Spleen (tissue), 11 donors: ENCODE measurements around the gene SLC29A1. TPM values are rescaled to one million over a fixed set of nuclear protein-coding genes. Genes with fewer than 3 reads are reported as not detected.
"Not testable (repeated sequence)": the region's sequence is repeated elsewhere in the genome, so short reads cannot be mapped to it uniquely, and the experiment has no call there.

ENCODE experiments used
- DNase-seq: peaks from one replicate; pipeline ENCODE4 v3.0.0-alpha.2; 2020
- H3K27ac ChIP-seq, 8 donors: fragments of 200-600 bp; sonication (generic) in 7 of 8; 1 replicate in 4 of 8; 2 replicates in 4 of 8; pipeline versions ENCODE4 v1.5.0 to v1.8.0; 2016 to 2021; ENCODE audit warnings: inconsistent platforms in 4 of 8, mild to moderate bottlenecking in 4 of 8, moderate library complexity in 1 of 8
- H3K27me3 ChIP-seq, 7 donors: fragments of 200-600 bp; sonication (generic) in 6 of 7; replicated peaks in 1 of 7; 1 replicate in 4 of 7; 2 replicates in 3 of 7; pipeline versions ENCODE4 v1.5.0 to v1.8.0; 2016 to 2021; ENCODE audit warnings: inconsistent platforms in 3 of 7, mild to moderate bottlenecking in 1 of 7
- H3K36me3 ChIP-seq, 6 donors: fragments of 200-600 bp; sonication (generic) in 5 of 6; 1 replicate in 4 of 6; 2 replicates in 2 of 6; pipeline versions ENCODE4 v1.5.0 to v1.8.0; 2016 to 2021; ENCODE audit warnings: inconsistent platforms in 2 of 6
- H3K4me1 ChIP-seq, 6 donors: fragments of 200-600 bp; sonication (generic) in 5 of 6; 1 replicate in 3 of 6; 2 replicates in 3 of 6; pipeline versions ENCODE4 v1.5.0 to v1.8.0; 2016 to 2021; ENCODE audit warnings: inconsistent platforms in 3 of 6
- H3K4me3 ChIP-seq, 8 donors: fragments of 200-600 bp; sonication (generic) in 7 of 8; 1 replicate in 4 of 8; 2 replicates in 4 of 8; pipeline versions ENCODE4 v1.5.0 to v1.8.0; 2016 to 2021; ENCODE audit warnings: inconsistent platforms in 4 of 8, mild to moderate bottlenecking in 4 of 8, moderate library complexity in 2 of 8
- H3K9me3 ChIP-seq, 8 donors: fragments of 200-600 bp; sonication (generic) in 7 of 8; 1 replicate in 4 of 8; 2 replicates in 4 of 8; pipeline versions ENCODE4 v1.5.0 to v1.8.0; 2016 to 2021; ENCODE audit warnings: inconsistent platforms in 4 of 8
- POLR2A ChIP-seq, 3 donors: fragments of 450-650 bp; IDR thresholded peaks; one replicate each; pipeline ENCODE4 v1.5.1; 2017; ENCODE audit warnings: antibody characterized with exemption in 3 of 3, mild to moderate bottlenecking in 1 of 3
- POLR2AphosphoS5 ChIP-seq, 3 donors: sonication (generic); formaldehyde crosslinking; IDR thresholded peaks; one replicate each; pipeline ENCODE4 v1.5.1; 2017; ENCODE audit warnings: antibody characterized with exemption in 3 of 3
- WGBS, 5 donors: extraction: QIAGEN DNeasy Blood & Tissue Kit in 3 of 5; methylation state at CpG; one replicate each; pipeline versions ENCODE4 v1.1.5 to v1.1.7; 2013 to 2018; 5-methylcytosine and 5-hydroxymethylcytosine counted together
- intact Hi-C: fragments of 100-400 bp; cut with DNase I; formaldehyde crosslinking; loops from one replicate; pipeline ENCODE4 v1.15.0; 2023; ENCODE audit warnings: low total_unique reads
- polyA plus RNA-seq, 3 donors: library from polyadenylated mRNA; stranded (reverse); fragments of 200-250 nt; gene quantifications; one replicate each; pipeline ENCODE4 v1.2.1, GENCODE V29; 2013
- total RNA-seq, 7 donors: library from RNA; depleted of rRNA in 3 of 7; stranded (reverse); fragments of >200 nt in 3 of 7; fragmentation: NEBNext Ultra II Directional in 4 of 7; extraction: Animal tissue kit (Norgen Biotek cat#: 25700) in 4 of 7; gene quantifications; one replicate each; pipeline versions ENCODE4 v1.1.0 to v1.2.1, GENCODE V29; 2016 to 2021
- TF ChIP-seq, protein P1 (sequence below), 11 experiments: fragments of 200-600 bp in 7 of 11; fragments of 450-650 bp in 4 of 11; sonication (generic) in 4 of 11; IDR thresholded peaks in 8 of 11; conservative IDR thresholded peaks in 3 of 11; 1 replicate in 7 of 11; 2 replicates in 4 of 11; pipeline versions ENCODE4 v1.4.0 to v1.8.0; 2016 to 2021; ENCODE audit warnings: antibody characterized with exemption in 11 of 11, inconsistent platforms in 4 of 11, mild to moderate bottlenecking in 1 of 11
- donor health status: healthy with polysubstance abuse.
- donor health status: DM: no; HTN: no; CAD: no; lungs with moderate emphysema.
- donor health status: DM: no; HTN: no; CAD: no.
- donor health status: Bipolar disorder and iron deficiency.
- donor health status: healthy.
- donor health status: DM: no; HTN: no; CAD: no.
- donor health status: DM: yes; HTN: yes; CAD: no.

Gene SLC29A1
- total and polyA plus RNA-seq, 10 donors, result 8.5 to 49.4 (median 30.4) TPM

DNA sequence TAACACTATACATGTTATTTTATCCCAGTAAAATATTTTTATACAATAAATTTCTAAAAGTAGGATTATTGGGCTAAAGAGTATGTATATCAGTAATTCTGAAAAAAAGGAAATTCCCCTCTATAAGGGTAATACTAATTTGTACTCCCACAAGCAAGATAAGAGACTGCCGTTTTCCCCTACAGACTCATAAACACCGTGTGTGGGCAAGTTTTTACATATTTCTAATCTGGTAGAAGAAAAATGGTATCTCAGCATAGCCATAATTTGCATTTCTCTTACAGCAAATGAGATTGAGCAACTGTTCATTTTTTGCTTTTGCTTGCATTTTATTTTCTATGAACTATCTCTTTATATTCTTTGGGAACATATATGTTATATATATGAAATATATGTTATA lies 32.7 kb upstream of the SLC29A1 start:
- Histone ChIP-seq H3K27ac (no peak overlapping the region), H3K36me3 (no peaks in the 10 kb centered on the region), H3K9me3 (no peaks in the 10 kb centered on the region), H3K4me1 (peaks cover 0 to 20% (median 7%) of the 10 kb centered on the region in 6 donors), H3K4me3 (no peak overlapping the region), H3K27me3 (peaks cover 0 to 9% (median 0%) of the 10 kb centered on the region in 7 donors)
- intact Hi-C loops, result no loop called here
- WGBS, 5 donors, result 17 to 43% (median 33%) methylated on average over 2 of the region's 2 CpGs
- TF ChIP-seq POLR2AphosphoS5 (IDR thresholded peaks at IDR 0.05), result no peak
- TF ChIP-seq POLR2A (IDR thresholded peaks at IDR 0.05), result no peak
- TF ChIP-seq, protein P1, sequence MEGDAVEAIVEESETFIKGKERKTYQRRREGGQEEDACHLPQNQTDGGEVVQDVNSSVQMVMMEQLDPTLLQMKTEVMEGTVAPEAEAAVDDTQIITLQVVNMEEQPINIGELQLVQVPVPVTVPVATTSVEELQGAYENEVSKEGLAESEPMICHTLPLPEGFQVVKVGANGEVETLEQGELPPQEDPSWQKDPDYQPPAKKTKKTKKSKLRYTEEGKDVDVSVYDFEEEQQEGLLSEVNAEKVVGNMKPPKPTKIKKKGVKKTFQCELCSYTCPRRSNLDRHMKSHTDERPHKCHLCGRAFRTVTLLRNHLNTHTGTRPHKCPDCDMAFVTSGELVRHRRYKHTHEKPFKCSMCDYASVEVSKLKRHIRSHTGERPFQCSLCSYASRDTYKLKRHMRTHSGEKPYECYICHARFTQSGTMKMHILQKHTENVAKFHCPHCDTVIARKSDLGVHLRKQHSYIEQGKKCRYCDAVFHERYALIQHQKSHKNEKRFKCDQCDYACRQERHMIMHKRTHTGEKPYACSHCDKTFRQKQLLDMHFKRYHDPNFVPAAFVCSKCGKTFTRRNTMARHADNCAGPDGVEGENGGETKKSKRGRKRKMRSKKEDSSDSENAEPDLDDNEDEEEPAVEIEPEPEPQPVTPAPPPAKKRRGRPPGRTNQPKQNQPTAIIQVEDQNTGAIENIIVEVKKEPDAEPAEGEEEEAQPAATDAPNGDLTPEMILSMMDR (IDR thresholded peaks at IDR 0.05 in 8 of 11, conservative IDR thresholded peaks at IDR 0.05 in 3 of 11), result no peak
- DNase-seq, result no peak

DNA sequence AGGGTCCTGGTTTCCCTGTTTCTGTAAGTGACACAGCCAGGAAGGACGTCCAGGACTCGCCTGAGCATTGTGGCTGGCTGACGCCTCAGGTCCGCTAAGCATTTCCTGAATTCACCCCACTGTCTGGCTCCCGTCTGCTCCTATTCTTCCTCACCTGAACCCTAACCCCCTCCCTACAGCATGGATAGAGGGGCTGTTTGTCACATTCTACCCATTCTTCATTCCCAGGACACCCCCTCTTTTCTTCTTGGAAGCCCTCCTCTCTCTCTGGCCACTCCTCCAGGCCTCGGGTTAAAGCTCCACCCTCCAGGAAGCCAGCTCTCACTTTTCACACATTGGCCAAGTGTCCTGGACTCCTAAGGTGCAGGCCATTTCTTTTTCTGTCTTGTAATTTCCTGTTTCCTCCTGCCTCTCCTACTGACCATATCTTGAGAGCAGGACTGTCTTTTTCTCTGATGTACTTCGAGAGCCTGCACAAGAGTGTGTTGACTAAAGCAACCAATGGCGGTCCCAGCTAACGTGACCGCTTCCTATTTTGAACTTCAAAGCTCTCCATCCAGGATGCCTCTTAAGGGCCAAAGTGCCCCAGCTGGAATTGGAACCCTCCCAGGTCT lies 30.9 kb upstream of the SLC29A1 start:
- no peaks in the 10 kb centered on the region for H3K9me3 ChIP-seq
- peak overlapping the region in 1 of 8 donors; percentile 43 for H3K27ac ChIP-seq
- peaks cover 0 to 10% (median 5%) of the 10 kb centered on the region in 6 donors for H3K4me1 ChIP-seq
- peaks cover 0 to 9% (median 0%) of the 10 kb centered on the region in 7 donors for H3K27me3 ChIP-seq
- WGBS, 5 donors, result 25 to 41% (median 36%) methylated on average over 10 of the region's 10 CpGs
- peak overlapping the region in 2 of 8 donors; percentile 17 to 39 for H3K4me3 ChIP-seq
- no peak for DNase-seq
- TF ChIP-seq POLR2A (IDR thresholded peaks at IDR 0.05) (no peak), POLR2AphosphoS5 (IDR thresholded peaks at IDR 0.05) (no peak)
- TF ChIP-seq, protein P1 (IDR thresholded peaks at IDR 0.05 in 8 of 11, conservative IDR thresholded peaks at IDR 0.05 in 3 of 11), result no peak
- no peaks in the 10 kb centered on the region for H3K36me3 ChIP-seq
- intact Hi-C loops, result no loop called here

DNA sequence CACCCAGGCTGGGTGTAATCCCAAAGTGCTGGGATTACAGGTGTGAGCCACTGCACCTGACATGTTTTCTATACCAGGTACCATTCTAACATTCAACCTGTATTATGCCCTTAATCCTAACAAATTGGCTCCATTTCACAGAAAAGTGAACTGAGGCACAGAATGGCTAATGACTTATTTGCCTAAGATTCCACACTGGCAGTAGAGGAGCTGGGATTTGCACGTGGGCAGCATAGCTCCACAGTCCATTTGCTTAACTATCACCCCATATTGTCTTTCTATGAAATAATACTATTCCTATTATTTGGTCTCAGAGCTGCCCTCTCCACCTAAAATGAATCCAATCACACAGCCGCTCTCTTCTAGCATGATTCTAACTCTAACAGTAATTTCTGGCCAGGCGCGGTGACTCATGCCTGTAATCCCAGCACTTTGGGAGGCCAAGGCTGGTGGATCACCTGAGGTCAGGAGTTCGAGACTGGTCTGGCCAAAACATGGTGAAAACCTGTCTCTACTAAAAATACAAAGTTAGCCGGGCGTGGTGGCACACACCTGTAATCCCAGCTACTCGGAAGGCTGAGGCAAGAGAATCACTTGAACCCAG lies 30.0 kb upstream of the SLC29A1 start:
- no peak for DNase-seq
- WGBS, 5 donors, result 86 to 95% (median 92%) methylated on average over 8 of the region's 8 CpGs
- intact Hi-C loops, result no loop called here
- Histone ChIP-seq H3K27ac (no peak overlapping the region), H3K4me3 (no peak overlapping the region), H3K27me3 (peaks cover 0 to 9% (median 0%) of the 10 kb centered on the region in 7 donors), H3K4me1 (peaks cover 0 to 10% (median 5%) of the 10 kb centered on the region in 6 donors), H3K9me3 (no peaks in the 10 kb centered on the region), H3K36me3 (no peaks in the 10 kb centered on the region)
- TF ChIP-seq, protein P1 (IDR thresholded peaks at IDR 0.05 in 8 of 11, conservative IDR thresholded peaks at IDR 0.05 in 3 of 11), result no peak
- TF ChIP-seq POLR2AphosphoS5 (IDR thresholded peaks at IDR 0.05), result no peak
- TF ChIP-seq POLR2A (IDR thresholded peaks at IDR 0.05), result no peak

DNA sequence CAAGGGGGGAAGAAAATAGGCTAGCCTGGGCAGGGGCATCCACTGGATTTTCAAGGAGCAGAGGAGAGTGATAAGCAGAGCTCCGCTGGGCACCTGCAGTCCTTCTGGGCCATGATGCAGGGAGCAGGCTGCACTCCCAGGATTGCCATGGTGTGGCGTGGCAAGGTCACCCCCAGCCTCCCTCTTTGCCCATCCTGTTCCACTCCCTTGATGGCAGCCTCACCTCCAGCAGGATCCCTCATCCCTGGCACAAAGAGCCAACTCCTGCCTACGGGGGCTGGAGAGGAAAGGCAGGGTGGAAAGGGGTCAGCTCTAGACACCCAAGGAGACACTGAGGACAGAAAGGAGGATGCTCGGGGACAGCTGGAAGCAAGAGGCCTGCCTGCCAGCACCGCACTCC lies 29.1 kb upstream of the SLC29A1 start:
- no peaks in the 10 kb centered on the region for H3K9me3 ChIP-seq
- TF ChIP-seq, protein P1 (IDR thresholded peaks at IDR 0.05 in 8 of 11, conservative IDR thresholded peaks at IDR 0.05 in 3 of 11), result no peak
- WGBS, 5 donors, result 80 to 93% (median 82%) methylated on average over 5 of the region's 5 CpGs
- H3K36me3 ChIP-seq, result no peaks in the 10 kb centered on the region
- H3K27me3 ChIP-seq, result peaks cover 0 to 9% (median 0%) of the 10 kb centered on the region in 7 donors
- H3K4me3 ChIP-seq, result no peak overlapping the region
- DNase-seq, result no peak
- no peak overlapping the region for H3K27ac ChIP-seq
- peaks cover 0 to 10% (median 5%) of the 10 kb centered on the region in 6 donors for H3K4me1 ChIP-seq
- intact Hi-C loops, result no loop called here

DNA sequence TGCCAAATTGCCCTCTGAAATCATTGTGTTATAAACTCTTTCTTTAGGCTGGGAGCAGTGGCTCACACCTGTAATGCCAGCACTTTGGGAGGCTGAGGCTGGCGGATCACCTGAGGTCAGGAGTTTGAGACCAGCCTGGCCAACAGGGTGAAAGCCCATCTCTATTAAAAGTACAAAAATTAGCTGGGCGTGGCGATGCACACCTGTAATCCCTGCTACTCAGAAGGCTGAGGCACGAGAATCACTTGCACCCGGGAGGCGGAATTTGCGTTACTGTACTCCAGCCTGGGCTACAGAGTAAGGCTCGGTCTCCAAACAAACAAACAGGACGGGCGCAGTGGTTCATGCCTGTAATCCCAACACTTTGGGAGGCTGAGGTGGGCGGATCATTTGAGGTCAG lies 27.0 kb upstream of the SLC29A1 start:
- WGBS, 5 donors, result 91 to 96% (median 92%) methylated on average over 11 of the region's 11 CpGs
- H3K4me3 ChIP-seq, H3K9me3 ChIP-seq, H3K4me1 ChIP-seq, DNase-seq, H3K36me3 ChIP-seq, H3K27me3 ChIP-seq, H3K27ac ChIP-seq, intact Hi-C loops: not testable (repeated sequence)
